Gastrocnemius medialis (tissue), 4 donors: ENCODE results near the gene KLC1.

Experiments
- CTCF ChIP-seq, 5 experiments: fragments of 450-650 bp in 3 of 5; fragments of 200-600 bp in 2 of 5; sonication (generic) in 2 of 5; IDR thresholded peaks in 4 of 5; conservative IDR thresholded peaks in 1 of 5; 1 replicate in 4 of 5; 2 replicates in 1 of 5; pipeline ENCODE4 v1.5.1; 2016 to 2019; ENCODE audit warnings: antibody characterized with exemption in 5 of 5, mild to moderate bottlenecking in 3 of 5, moderate library complexity in 3 of 5
- POLR2A ChIP-seq, 2 donors: fragments of 450-650 bp; IDR thresholded peaks; one replicate each; pipeline ENCODE4 v1.6.1; 2017; ENCODE audit warnings: antibody characterized with exemption in 2 of 2, mild to moderate bottlenecking in 2 of 2, moderate library complexity in 2 of 2

DNA sequence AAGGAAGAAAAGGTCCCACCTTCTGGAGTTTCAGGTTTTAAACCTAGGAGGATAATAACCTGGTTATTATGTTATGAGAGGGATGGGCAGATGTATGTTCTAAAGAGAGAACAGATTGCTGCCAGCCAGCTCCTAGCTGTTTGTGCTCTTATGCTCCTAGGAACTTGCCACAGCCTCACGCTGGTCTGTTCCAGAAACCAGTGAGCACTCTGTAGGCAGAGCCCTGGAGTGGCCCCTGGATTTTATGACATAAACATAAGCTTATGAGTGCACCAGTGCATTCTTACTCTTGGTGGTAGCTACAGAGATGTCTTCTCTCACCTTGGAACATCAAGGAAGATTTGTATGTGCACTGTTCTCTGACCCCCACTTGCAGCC is 27.7 kb downstream of the KLC1 start:
- TF ChIP-seq POLR2A (IDR thresholded peaks at IDR 0.05): no peak
- TF ChIP-seq CTCF (IDR thresholded peaks at IDR 0.05 in 4 of 5, conservative IDR thresholded peaks at IDR 0.05 in 1 of 5): no peak
